GM23338 (cell line): Measurements from ENCODE around the gene TMEM121. TPM values are rescaled to one million over a fixed set of nuclear protein-coding genes. Genes with fewer than 3 reads are reported as not detected.

ENCODE experiments used
- ATAC-seq: fragments of 200-7000 bp; cut with Tn5 transposase; 3 replicates; pipeline ENCODE4 v1.9.1; 2020
- DNase-seq: peaks from one replicate; pipeline ENCODE4 v3.0.0-alpha.2; 2015; ENCODE audit warnings: low spot score
- H2AFZ ChIP-seq: fragments of 200-600 bp; sonication (generic); 2 replicates; pipeline ENCODE4 v1.8.0; 2016; ENCODE audit warnings: antibody characterized with exemption, mild to moderate bottlenecking, moderate library complexity
- H3F3A ChIP-seq: fragments of 200-600 bp; sonication (generic); replicated peaks from 2 replicates; pipeline ENCODE4 v1.8.0; 2017; ENCODE audit warnings: antibody characterized with exemption, mixed run types, low read depth
- H3K27ac ChIP-seq: fragments of 200-600 bp; sonication (generic); 2 replicates; pipeline ENCODE4 v1.6.1; 2016; ENCODE audit warnings: low read depth
- H3K27me3 ChIP-seq: fragments of 200-600 bp; sonication (generic); 2 replicates; pipeline ENCODE4 v1.8.0; 2016; ENCODE audit warnings: mild to moderate bottlenecking, mixed run types, moderate library complexity; ENCODE audit not compliant: insufficient read depth
- H3K36me3 ChIP-seq: fragments of 200-600 bp; sonication (generic); 2 replicates; pipeline ENCODE4 v1.8.0; 2016; ENCODE audit warnings: mild to moderate bottlenecking; ENCODE audit not compliant: insufficient read depth
- H3K4me1 ChIP-seq: fragments of 200-600 bp; sonication (generic); 2 replicates; pipeline ENCODE4 v1.8.0; 2016; ENCODE audit warnings: mild to moderate bottlenecking, moderate library complexity; ENCODE audit not compliant: insufficient read depth
- H3K4me2 ChIP-seq: fragments of 200-600 bp; sonication (generic); 2 replicates; pipeline ENCODE4 v1.7.1; 2017; ENCODE audit warnings: mixed run types
- H3K4me3 ChIP-seq: fragments of 200-600 bp; sonication (generic); 2 replicates; pipeline ENCODE4 v1.6.1; 2016; ENCODE audit warnings: mixed run types
- H3K79me2 ChIP-seq: fragments of 200-600 bp; sonication (generic); replicated peaks from 2 replicates; pipeline ENCODE4 v1.8.0; 2017; ENCODE audit warnings: mild to moderate bottlenecking; ENCODE audit not compliant: insufficient read depth
- H3K9me2 ChIP-seq: fragments of 200-600 bp; sonication (generic); 2 replicates; pipeline ENCODE4 v1.8.0; 2017; ENCODE audit not compliant: insufficient read depth
- H4K20me1 ChIP-seq: fragments of 200-600 bp; sonication (generic); replicated peaks from 2 replicates; pipeline ENCODE4 v1.8.0; 2017; ENCODE audit warnings: mild to moderate bottlenecking; ENCODE audit not compliant: insufficient read depth
- H3K27ac Mint-ChIP-seq: 2 replicates; pipeline ENCODE4 v1.8.0; 2020; ENCODE audit warnings: inconsistent platforms, mild to moderate bottlenecking, moderate library complexity, mixed read lengths
- H3K27me3 Mint-ChIP-seq: 3 replicates; pipeline ENCODE4 v1.8.0; 2022; ENCODE audit warnings: low read depth, mild to moderate bottlenecking, moderate library complexity, mixed read lengths, inconsistent platforms; ENCODE audit not compliant: insufficient read depth, poor library complexity
- H3K36me3 Mint-ChIP-seq: 3 replicates; pipeline ENCODE4 v1.8.0; 2021; ENCODE audit warnings: low read depth, mild to moderate bottlenecking, inconsistent platforms, moderate library complexity, mixed read lengths
- H3K4me1 Mint-ChIP-seq: 3 replicates; pipeline ENCODE4 v1.8.0; 2020; ENCODE audit warnings: mild to moderate bottlenecking, inconsistent platforms, mixed read lengths
- H3K4me3 Mint-ChIP-seq: 3 replicates; pipeline ENCODE4 v1.8.0; 2021; ENCODE audit warnings: moderate library complexity, mild to moderate bottlenecking, inconsistent platforms, mixed read lengths
- H3K9me3 Mint-ChIP-seq: 3 replicates; pipeline ENCODE4 v1.8.0; 2020; ENCODE audit warnings: moderate library complexity, mild to moderate bottlenecking, inconsistent platforms, mixed read lengths
- CTCF ChIP-seq, 2 experiments: fragments of 200-600 bp in 1 of 2; sonication (generic) in 1 of 2; conservative IDR thresholded peaks; 2 replicates each; pipeline versions ENCODE4 v1.5.1 to v1.6.1; 2016 to 2017; ENCODE audit warnings: antibody characterized with exemption in 2 of 2, low read depth in 2 of 2, mild to moderate bottlenecking in 2 of 2, moderate library complexity in 1 of 2
- JUNB ChIP-seq: IDR thresholded peaks from one replicate; pipeline ENCODE4 v1.6.1; 2016; ENCODE audit warnings: antibody characterized with exemption; ENCODE audit not compliant: unreplicated experiment
- ZNF462 ChIP-seq: fragments of 250-450 bp; sonication (Bioruptor Pico); IDR thresholded peaks from 2 replicates; pipeline ENCODE4 v1.5.0; 2020; ENCODE audit warnings: mild to moderate bottlenecking, moderate library complexity
- polyA plus RNA-seq: library from polyadenylated mRNA; unstranded; fragments of >200 nt; fragmentation: Nextera tagmentation; extraction: Ambion mirVana; gene quantifications from 2 replicates; pipeline ENCODE4 v1.2.1, GENCODE V29; 2016
- total RNA-seq: library from RNA; depleted of rRNA; stranded (reverse); fragments of >200 nt; shearing (Covaris generic); gene quantifications from 2 replicates; pipeline ENCODE4 v1.2.3, GENCODE V29; 2014

TMEM121 gene
- total and polyA plus RNA-seq, 2 experiments from 2014 or later = 0.13 to 1.3 TPM

- H3K36me3 Mint-ChIP-seq = no peaks in the 10 kb centered on the region
- no peak overlapping the region for H3K4me2 ChIP-seq
- no peaks in the 10 kb centered on the region for H3K27me3 ChIP-seq
- peaks cover 3% of the 10 kb centered on the region for H3K27me3 Mint-ChIP-seq
- H3K36me3 ChIP-seq = no peaks in the 10 kb centered on the region
- ATAC-seq (no peak), DNase-seq (no peak)
- no peak overlapping the region for H3K4me3 ChIP-seq
- H3F3A ChIP-seq = no peaks in the 10 kb centered on the region
- H3K79me2 ChIP-seq = no peaks in the 10 kb centered on the region
- H2AFZ ChIP-seq = no peak overlapping the region
- no peak overlapping the region for H3K27ac Mint-ChIP-seq
- TF ChIP-seq CTCF (conservative IDR thresholded peaks at IDR 0.05; ENCODE audit: low read depth in 2 of 2) (no peak), JUNB (no peak), ZNF462 (CRISPR knock-in tag) (no peak)
- H3K9me3 Mint-ChIP-seq = no peaks in the 10 kb centered on the region
- 0 out of 3 replicates have a peak, but pooled peaks cover 2% of the 10 kb centered on the region for H3K4me1 Mint-ChIP-seq
- H3K4me1 ChIP-seq = no peaks in the 10 kb centered on the region
- no peak overlapping the region for H3K4me3 Mint-ChIP-seq
- H3K27ac ChIP-seq = no peak overlapping the region
- H3K9me2 ChIP-seq = no peaks in the 10 kb centered on the region
- H4K20me1 ChIP-seq = no peaks in the 10 kb centered on the region
These were observed 28.5 kb upstream of the TMEM121 start for GRCh38 chr14:105497671-105498429.
